ENCODE results near the gene GSN. TPM values are rescaled to one million over a fixed set of nuclear protein-coding genes. Genes with fewer than 3 reads are reported as not detected.

The GSN gene
- total RNA-seq, result 350 and 1,127 TPM in 2 replicates

GRCh38 chr9:121267689-121268597, at the start of gene GSN:
TSS of gene GSN (plus strand) at chr9:121268162. CDS start at chr9:121301972, 33,810 bp downstream.
- DNase-seq, result peak; percentile 66

- DNase-seq, result no peak
Observed at GRCh38 chr9:121218357-121219027, 49.5 kb upstream of the GSN start.

GRCh38 chr9:121219530-121219929, 48.4 kb upstream of the GSN start:
- no peak for DNase-seq

GRCh38 chr9:121220996-121221663, 46.8 kb upstream of the GSN start:
- no peak for DNase-seq

GRCh38 chr9:121221664-121222055, 46.3 kb upstream of the GSN start:
- no peak for DNase-seq

- DNase-seq, result peak; percentile 72
Observed at GRCh38 chr9:121222524-121223171, 45.3 kb upstream of the GSN start.

GRCh38 chr9:121225240-121225639, 42.7 kb upstream of the GSN start:
- no peak for DNase-seq

GRCh38 chr9:121226175-121226574, 41.8 kb upstream of the GSN start:
- DNase-seq, result no peak

GRCh38 chr9:121227862-121228261, 40.1 kb upstream of the GSN start:
- no peak for DNase-seq

- DNase-seq, result no peak
Observed at GRCh38 chr9:121230256-121230655, 37.7 kb upstream of the GSN start.

GRCh38 chr9:121232251-121232650, 35.7 kb upstream of the GSN start:
- no peak for DNase-seq

- peak; percentile 42 for DNase-seq
Observed at GRCh38 chr9:121233906-121234831, 33.8 kb upstream of the GSN start.

GRCh38 chr9:121234832-121235161, 33.2 kb upstream of the GSN start:
- DNase-seq, result no peak

- no peak for DNase-seq
Observed at GRCh38 chr9:121235512-121235911, 32.5 kb upstream of the GSN start.

GRCh38 chr9:121237916-121238315, 30.0 kb upstream of the GSN start:
- DNase-seq, result no peak

- no peak for DNase-seq
Observed at GRCh38 chr9:121239071-121239470, 28.9 kb upstream of the GSN start.

GRCh38 chr9:121239851-121240250, 28.1 kb upstream of the GSN start:
- no peak for DNase-seq

GRCh38 chr9:121240472-121241135, 27.4 kb upstream of the GSN start:
- DNase-seq, result no peak

GRCh38 chr9:121242219-121242958, 25.6 kb upstream of the GSN start:
- DNase-seq, result no peak

GRCh38 chr9:121242959-121243346, 25.0 kb upstream of the GSN start:
- DNase-seq, result no peak
